Brain microvascular endothelial cell (primary cell): ENCODE measurements around the gene OPRL1.
A peak's percentile ranks its signal among the peaks of the same experiment; 100 is the strongest.

Experiments used
- DNase-seq: peaks from one replicate; pipeline ENCODE4 v3.0.0-alpha.2; 2020
- H3K27ac ChIP-seq: fragments of 250-450 bp; sonication (Bioruptor Pico); 2 replicates; pipeline ENCODE4 v1.5.1; 2020; ENCODE audit warnings: mild to moderate bottlenecking, moderate library complexity
- H3K27me3 ChIP-seq: fragments of 250-450 bp; sonication (Bioruptor Pico); replicated peaks from 2 replicates; pipeline ENCODE4 v1.5.1; 2020; ENCODE audit warnings: mild to moderate bottlenecking
- H3K36me3 ChIP-seq: fragments of 250-450 bp; sonication (Bioruptor Pico); replicated peaks from 2 replicates; pipeline ENCODE4 v1.5.1; 2020; ENCODE audit warnings: mild to moderate bottlenecking
- H3K4me3 ChIP-seq: 2 replicates; pipeline ENCODE4 v1.5.1; 2011; ENCODE audit warnings: low read depth, mild to moderate bottlenecking, control low read depth, low read length, moderate library complexity
- CTCF ChIP-seq: IDR thresholded peaks from 2 replicates; pipeline ENCODE4 v1.5.1; 2011; ENCODE audit warnings: low read depth, mild to moderate bottlenecking, moderate library complexity, low read length, control low read depth, inconsistent platforms; ENCODE audit errors: missing control alignments
- in situ Hi-C: cut with HindIII; loops from 2 replicates; pipeline ENCODE4 v1.10.0; 2017; ENCODE audit warnings: low sequenced_read_pairs, low pct_ligation_motif_present

Gene OPRL1

GRCh38 chr20:64065062-64065973, 14.6 kb upstream of the OPRL1 start:
- Histone ChIP-seq H3K36me3 (no peaks in the 10 kb centered on the region), H3K27ac (no peak overlapping the region), H3K4me3 (no peak overlapping the region), H3K27me3 (no peaks in the 10 kb centered on the region)
- no peak for DNase-seq
- TF ChIP-seq CTCF: no peak
- in situ Hi-C loops: no loop called here

GRCh38 chr20:64065974-64066343, 13.9 kb upstream of the OPRL1 start:
- Histone ChIP-seq H3K27me3 (no peaks in the 10 kb centered on the region), H3K4me3 (no peak overlapping the region), H3K36me3 (no peaks in the 10 kb centered on the region), H3K27ac (no peak overlapping the region)
- TF ChIP-seq CTCF: no peak
- peak; percentile 54 for DNase-seq
- in situ Hi-C loops: no loop called here

- Histone ChIP-seq H3K27me3 (no peaks in the 10 kb centered on the region), H3K4me3 (no peak overlapping the region), H3K27ac (no peak overlapping the region), H3K36me3 (no peaks in the 10 kb centered on the region)
- no peak for TF ChIP-seq CTCF
- DNase-seq: no peak
- in situ Hi-C loops: no loop called here
These were observed 12.8 kb upstream of the OPRL1 start for GRCh38 chr20:64067005-64067632.

GRCh38 chr20:64067733-64068307, 12.1 kb upstream of the OPRL1 start:
- in situ Hi-C loops: no loop called here
- H3K36me3 ChIP-seq: no peaks in the 10 kb centered on the region

More at GRCh38 chr20:64067733-64068307, 12.1 kb upstream of the OPRL1 start:
- H3K27me3 ChIP-seq: no peaks in the 10 kb centered on the region
- no peak for DNase-seq
- TF ChIP-seq CTCF: no peak
- H3K27ac ChIP-seq: no peak overlapping the region
- no peak overlapping the region for H3K4me3 ChIP-seq
